ENCODE measurements around the gene ACSL6.

ACSL6 gene

GRCh38 chr5:132037353-132037752, 25.9 kb upstream of the ACSL6 start:
- no peak overlapping the region for H3K27ac ChIP-seq
- no peak for TF ChIP-seq CTCF (conservative IDR thresholded peaks at IDR 0.05)

- no peak for TF ChIP-seq CTCF (conservative IDR thresholded peaks at IDR 0.05)
- H3K27ac ChIP-seq = no peak overlapping the region
Measured at GRCh38 chr5:132033122-132033521, 21.7 kb upstream of the ACSL6 start.

GRCh38 chr5:132032196-132032595, 20.7 kb upstream of the ACSL6 start:
- H3K27ac ChIP-seq = no peak overlapping the region
- TF ChIP-seq CTCF (conservative IDR thresholded peaks at IDR 0.05) = no peak

DNA sequence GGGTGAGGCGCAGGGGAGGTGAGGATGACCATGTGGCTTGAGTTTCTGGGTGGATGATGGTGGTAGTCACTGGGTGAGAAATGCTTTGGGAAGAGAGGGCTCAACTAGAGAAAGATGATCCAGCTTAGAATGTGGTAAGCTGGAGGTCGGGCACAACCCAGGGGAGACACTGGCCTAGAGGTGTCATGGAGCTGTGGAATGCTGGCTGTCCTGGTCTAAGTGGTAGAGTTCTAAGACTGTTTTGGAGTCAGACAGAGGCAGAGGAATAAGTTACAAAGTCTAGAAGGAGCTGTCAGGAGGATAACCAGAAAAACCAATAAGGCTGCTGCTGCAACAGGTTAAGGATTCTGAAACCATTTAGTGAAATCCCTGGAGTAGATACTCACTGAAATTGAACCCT, 19.2 kb upstream of the ACSL6 start:
- H3K27ac ChIP-seq = no peak overlapping the region
- TF ChIP-seq CTCF (conservative IDR thresholded peaks at IDR 0.05) = no peak

GRCh38 chr5:132029609-132030330, 18.3 kb upstream of the ACSL6 start:
- H3K27ac ChIP-seq = no peak overlapping the region
- no peak for TF ChIP-seq CTCF (conservative IDR thresholded peaks at IDR 0.05)

- TF ChIP-seq CTCF (conservative IDR thresholded peaks at IDR 0.05) = no peak
- no peak overlapping the region for H3K27ac ChIP-seq
Measured at GRCh38 chr5:132027027-132027426, 15.6 kb upstream of the ACSL6 start.

GRCh38 chr5:132026516-132027008, 15.1 kb upstream of the ACSL6 start:
- TF ChIP-seq CTCF (conservative IDR thresholded peaks at IDR 0.05) = no peak
- no peak overlapping the region for H3K27ac ChIP-seq

Data from VCaP (cell line).